Left lung (tissue), 10 donors: ENCODE results near the gene LENG1. TPM values are rescaled to one million over a fixed set of nuclear protein-coding genes. Genes with fewer than 3 reads are reported as not detected.
"Not testable (repeated sequence)": the region's sequence is repeated elsewhere in the genome, so short reads cannot be mapped to it uniquely, and the experiment has no call there.

Experiments used
- ATAC-seq: fragments of 200-7000 bp; cut with Tn5 transposase; one replicate; pipeline ENCODE4 v1.9.1; 2020; ENCODE audit warnings: moderate library complexity
- DNase-seq, 4 donors: peaks; one replicate each; pipeline ENCODE4 v3.0.0-alpha.2; 2013 to 2020
- H3K27ac ChIP-seq, 2 donors: fragments of 200-600 bp; sonication (generic) in 1 of 2; one replicate each; pipeline versions ENCODE4 v1.5.0 to v1.8.0; 2020 to 2021
- H3K27me3 ChIP-seq, 2 donors: fragments of 200-600 bp; sonication (generic) in 1 of 2; one replicate each; pipeline versions ENCODE4 v1.5.0 to v1.8.0; 2020 to 2021
- H3K36me3 ChIP-seq, 2 donors: fragments of 200-600 bp; sonication (generic) in 1 of 2; one replicate each; pipeline versions ENCODE4 v1.5.0 to v1.8.0; 2020 to 2021
- H3K4me1 ChIP-seq, 2 donors: fragments of 200-600 bp; one replicate each; pipeline ENCODE4 v1.8.0; 2021
- H3K4me3 ChIP-seq, 2 donors: fragments of 200-600 bp; sonication (generic) in 1 of 2; one replicate each; pipeline versions ENCODE4 v1.5.0 to v1.8.0; 2020 to 2021; ENCODE audit warnings: mild to moderate bottlenecking in 1 of 2
- H3K9me3 ChIP-seq, 2 donors: fragments of 200-600 bp; sonication (generic) in 1 of 2; one replicate each; pipeline versions ENCODE4 v1.5.0 to v1.8.0; 2020 to 2021
- CTCF ChIP-seq, 2 donors: fragments of 200-600 bp; sonication (generic) in 1 of 2; IDR thresholded peaks; one replicate each; pipeline versions ENCODE4 v1.5.0 to v1.8.0; 2021; ENCODE audit warnings: antibody characterized with exemption in 2 of 2
- intact Hi-C, 2 donors: fragments of 100-400 bp; cut with DNase I; formaldehyde crosslinking; loops; one replicate each; pipeline versions ENCODE4 v1.11.2 to v1.14.2; 2022
- polyA plus RNA-seq, 6 donors: library from polyadenylated mRNA; unstranded; fragments of 120-200 nt; gene quantifications; one replicate each; pipeline ENCODE4 v1.2.1, GENCODE V29; 2013; ENCODE audit not compliant: insufficient read length in 6 of 6
- total RNA-seq, 2 donors: library from RNA; stranded (reverse); fragmentation: NEBNext Ultra II Directional; extraction: Animal tissue kit (Norgen Biotek cat#: 25700); gene quantifications; one replicate each; pipeline ENCODE4 v1.2.1, GENCODE V29; 2021
- donor health status: DM: no; HTN: yes; CAD: no.
- donor health status: DM: no; HTN: no; CAD: no.

Gene LENG1
- total and polyA plus RNA-seq, 8 donors = 5.4 to 10.9 (median 7.5) TPM

- peak overlapping the region; percentile 68 to 90 for H3K4me3 ChIP-seq
- peaks cover 45 to 55% of the 10 kb centered on the region in 2 donors for H3K4me1 ChIP-seq
- peak overlapping the region; percentile 94 for H3K27ac ChIP-seq
- ATAC-seq (no peak), DNase-seq (peak in 1 of 4 donors; percentile 78)
- H3K36me3 ChIP-seq = peaks cover 0 to 51% of the 10 kb centered on the region in 2 donors
- intact Hi-C loops = no loop called here
- no peaks in the 10 kb centered on the region for H3K27me3 ChIP-seq
- no peaks in the 10 kb centered on the region for H3K9me3 ChIP-seq
- no peak for TF ChIP-seq CTCF (IDR thresholded peaks at IDR 0.05)
Observed at GRCh38 chr19:54201172-54201701, 41.7 kb upstream of the LENG1 start.

GRCh38 chr19:54199401-54199800 lies 39.9 kb upstream of the LENG1 start:
- H3K4me3 ChIP-seq = no peak overlapping the region
- no peaks in the 10 kb centered on the region for H3K27me3 ChIP-seq
- H3K27ac ChIP-seq = no peak overlapping the region
- H3K4me1 ChIP-seq = peaks cover 31 to 36% of the 10 kb centered on the region in 2 donors
- DNase-seq (peak in 1 of 4 donors; percentile 23), ATAC-seq (no peak)
- intact Hi-C loops = no loop called here
- peaks cover 0 to 45% of the 10 kb centered on the region in 2 donors for H3K36me3 ChIP-seq
- no peaks in the 10 kb centered on the region for H3K9me3 ChIP-seq
- no peak for TF ChIP-seq CTCF (IDR thresholded peaks at IDR 0.05)

GRCh38 chr19:54197121-54197520 lies 37.6 kb upstream of the LENG1 start:
- Histone ChIP-seq H3K9me3 (no peaks in the 10 kb centered on the region), H3K4me1 (peaks cover 11 to 23% of the 10 kb centered on the region in 2 donors), H3K4me3 (no peak overlapping the region), H3K27me3 (no peaks in the 10 kb centered on the region), H3K27ac (no peak overlapping the region), H3K36me3 (peaks cover 0 to 38% of the 10 kb centered on the region in 2 donors)
- DNase-seq (no peak), ATAC-seq (no peak)
- TF ChIP-seq CTCF (IDR thresholded peaks at IDR 0.05) = no peak
- intact Hi-C loops = no loop called here

- TF ChIP-seq CTCF (IDR thresholded peaks at IDR 0.05) = no peak
- H3K9me3 ChIP-seq = no peaks in the 10 kb centered on the region
- intact Hi-C loops = no loop called here
- H3K36me3 ChIP-seq = peaks cover 0 to 32% of the 10 kb centered on the region in 2 donors
- H3K4me1 ChIP-seq = peaks cover 11 to 23% of the 10 kb centered on the region in 2 donors
- ATAC-seq (no peak), DNase-seq (peak in 1 of 4 donors; percentile 17)
- no peak overlapping the region for H3K27ac ChIP-seq
- no peak overlapping the region for H3K4me3 ChIP-seq
- H3K27me3 ChIP-seq = no peaks in the 10 kb centered on the region
Observed at GRCh38 chr19:54196536-54196935, 37.0 kb upstream of the LENG1 start.

- intact Hi-C loops, ATAC-seq, H3K27ac ChIP-seq, H3K4me3 ChIP-seq, H3K27me3 ChIP-seq, H3K9me3 ChIP-seq: not testable (repeated sequence)
- H3K4me1 ChIP-seq = peaks cover 7 to 17% of the 10 kb centered on the region in 2 donors
- DNase-seq = peak in 1 of 4 donors; percentile 15
- peaks cover 0 to 28% of the 10 kb centered on the region in 2 donors for H3K36me3 ChIP-seq
Observed at GRCh38 chr19:54194463-54194862, 34.9 kb upstream of the LENG1 start.

GRCh38 chr19:54193011-54193410 lies 33.5 kb upstream of the LENG1 start:
- peak in 1 of 4 donors; percentile 62 for DNase-seq
- ATAC-seq = no peak
- Histone ChIP-seq H3K36me3 (peaks cover 0 to 28% of the 10 kb centered on the region in 2 donors), H3K4me1 (peaks cover 11 to 26% of the 10 kb centered on the region in 2 donors), H3K4me3 (no peak overlapping the region), H3K9me3 (no peaks in the 10 kb centered on the region), H3K27me3 (no peaks in the 10 kb centered on the region), H3K27ac (no peak overlapping the region)
- TF ChIP-seq CTCF (IDR thresholded peaks at IDR 0.05) = no peak
- intact Hi-C loops = no loop called here
